ENCODE results near the gene NKX1-2. TPM values are rescaled to one million over a fixed set of nuclear protein-coding genes. Genes with fewer than 3 reads are reported as not detected.

The NKX1-2 gene
- total RNA-seq, 1 experiment from 2014 or later: 3.4 TPM

DNA sequence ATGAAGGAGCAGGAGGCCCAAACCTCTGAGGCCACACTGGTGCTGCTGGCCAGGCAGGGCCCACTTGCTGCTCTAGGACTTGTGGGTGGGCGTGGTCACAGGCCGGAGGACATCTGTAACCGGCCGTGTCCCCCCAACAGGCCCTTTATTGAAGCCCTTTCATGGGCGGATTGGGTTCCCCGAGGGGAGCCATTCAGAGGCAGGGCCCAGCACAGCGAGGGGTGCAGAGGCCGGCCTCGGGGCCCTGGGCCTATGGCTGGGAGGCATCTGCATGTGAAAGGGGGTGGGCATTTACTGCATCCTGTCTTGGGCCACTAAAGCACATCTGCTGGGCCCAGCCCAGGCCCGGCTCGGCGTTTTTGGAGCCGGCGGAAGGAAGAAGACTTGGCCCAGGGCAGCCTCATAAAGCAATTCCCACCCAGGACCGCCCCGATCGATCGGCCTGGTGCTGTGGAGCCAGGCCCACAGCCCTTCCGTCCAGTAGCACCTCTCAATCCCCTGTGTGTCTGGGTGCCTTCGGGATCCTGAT is 20.2 kb upstream of the NKX1-2 start:
- Histone ChIP-seq H4K20me1 (ENCODE audit: insufficient read depth) (no peaks in the 10 kb centered on the region), H2AFZ (ENCODE audit: low read depth, low read length, poor library complexity, severe bottlenecking) (no peak overlapping the region), H3K79me2 (ENCODE audit: insufficient read depth, low read length) (peaks cover 5% of the 10 kb centered on the region; the same call in 1 of the 2 replicates), H3K27ac (ENCODE audit: low read depth, low read length) (no peak overlapping the region), H3K9ac (ENCODE audit: low read length) (no peak overlapping the region), H3K4me3 (replicated peaks in 1 of 2; ENCODE audit: low read depth in 1 of 2, low read length in 2 of 2) (no peak overlapping the region), H3K4me2 (ENCODE audit: low read length) (no peak overlapping the region), H3K4me1 (ENCODE audit: control insufficient read depth in 1 of 2, insufficient read depth in 2 of 2, low read length in 2 of 2) (peaks cover 3 to 13% of the 10 kb centered on the region in 2 experiments; a peak in 3 of 4 replicates), H3K9me3 (ENCODE audit: control insufficient read depth in 1 of 2, insufficient read depth in 1 of 2, low read depth in 1 of 2, low read length in 2 of 2) (no peaks in the 10 kb centered on the region), H3K9me2 (ENCODE audit: insufficient read depth) (no peaks in the 10 kb centered on the region), H3K27me3 (ENCODE audit: insufficient read depth, low read length) (no peaks in the 10 kb centered on the region), H3K36me3 (ENCODE audit: control insufficient read depth in 1 of 2, insufficient read depth in 2 of 2, low read length in 2 of 2) (no peaks in the 10 kb centered on the region)
- TF ChIP-seq SP1 (IDR thresholded peaks at IDR 0.05; ENCODE audit: low read depth): no peak
- TF ChIP-seq ZBTB33 (IDR thresholded peaks at IDR 0.05; ENCODE audit: extremely low read depth, insufficient replicate concordance, low read length): no peak
- no peak for TF ChIP-seq SIN3A (IDR thresholded peaks at IDR 0.05; ENCODE audit: low read depth)
- TF ChIP-seq YY1 (IDR thresholded peaks at IDR 0.05; ENCODE audit: extremely low read depth, insufficient replicate concordance, low read depth, low read length): no peak
- TF ChIP-seq ZNF274 (IDR thresholded peaks at IDR 0.05; ENCODE audit: low read depth, low read length): no peak
- no peak for TF ChIP-seq CEBPB (IDR thresholded peaks at IDR 0.05; ENCODE audit: low read depth)
- no peak for TF ChIP-seq EZH2 (IDR thresholded peaks at IDR 0.05)
- TF ChIP-seq, protein P1, sequence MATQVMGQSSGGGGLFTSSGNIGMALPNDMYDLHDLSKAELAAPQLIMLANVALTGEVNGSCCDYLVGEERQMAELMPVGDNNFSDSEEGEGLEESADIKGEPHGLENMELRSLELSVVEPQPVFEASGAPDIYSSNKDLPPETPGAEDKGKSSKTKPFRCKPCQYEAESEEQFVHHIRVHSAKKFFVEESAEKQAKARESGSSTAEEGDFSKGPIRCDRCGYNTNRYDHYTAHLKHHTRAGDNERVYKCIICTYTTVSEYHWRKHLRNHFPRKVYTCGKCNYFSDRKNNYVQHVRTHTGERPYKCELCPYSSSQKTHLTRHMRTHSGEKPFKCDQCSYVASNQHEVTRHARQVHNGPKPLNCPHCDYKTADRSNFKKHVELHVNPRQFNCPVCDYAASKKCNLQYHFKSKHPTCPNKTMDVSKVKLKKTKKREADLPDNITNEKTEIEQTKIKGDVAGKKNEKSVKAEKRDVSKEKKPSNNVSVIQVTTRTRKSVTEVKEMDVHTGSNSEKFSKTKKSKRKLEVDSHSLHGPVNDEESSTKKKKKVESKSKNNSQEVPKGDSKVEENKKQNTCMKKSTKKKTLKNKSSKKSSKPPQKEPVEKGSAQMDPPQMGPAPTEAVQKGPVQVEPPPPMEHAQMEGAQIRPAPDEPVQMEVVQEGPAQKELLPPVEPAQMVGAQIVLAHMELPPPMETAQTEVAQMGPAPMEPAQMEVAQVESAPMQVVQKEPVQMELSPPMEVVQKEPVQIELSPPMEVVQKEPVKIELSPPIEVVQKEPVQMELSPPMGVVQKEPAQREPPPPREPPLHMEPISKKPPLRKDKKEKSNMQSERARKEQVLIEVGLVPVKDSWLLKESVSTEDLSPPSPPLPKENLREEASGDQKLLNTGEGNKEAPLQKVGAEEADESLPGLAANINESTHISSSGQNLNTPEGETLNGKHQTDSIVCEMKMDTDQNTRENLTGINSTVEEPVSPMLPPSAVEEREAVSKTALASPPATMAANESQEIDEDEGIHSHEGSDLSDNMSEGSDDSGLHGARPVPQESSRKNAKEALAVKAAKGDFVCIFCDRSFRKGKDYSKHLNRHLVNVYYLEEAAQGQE (IDR thresholded peaks at IDR 0.05; ENCODE audit: low read depth): no peak
- no peak for TF ChIP-seq CBX3 (IDR thresholded peaks at IDR 0.05; ENCODE audit: low read depth)
- POLR2A ChIA-PET: no interaction called here
- RAD21 ChIA-PET (ENCODE audit: low non-redundant PET in 1 of 2, low total read pairs in 2 of 2, uncharacterized antibody in 2 of 2, unreplicated experiment in 2 of 2): no interaction called here
- BruUV-seq (replicated peaks): no TSS peak
- CTCF ChIA-PET: interaction anchor here (0.6 kb wide), 1 partner anchor 66 kb away, joined by 3 read pairs; no protein-coding TSS in a partner anchor
- DNase-seq (ENCODE audit: low read depth, low spot score) (no peak), ATAC-seq (no peak)
- intact Hi-C loops (cut with micrococcal nuclease): no loop called here
